Posterior vena cava (tissue), 2 donors: ENCODE data around the gene ABCC12. TPM values are rescaled to one million over a fixed set of nuclear protein-coding genes. Genes with fewer than 3 reads are reported as not detected.

Experiments
- DNase-seq: peaks from one replicate; pipeline ENCODE4 v3.0.0-alpha.2; 2020; ENCODE audit warnings: low spot score
- intact Hi-C, 2 donors: fragments of 100-400 bp; cut with DNase I; formaldehyde crosslinking; loops; one replicate each; pipeline versions ENCODE4 v1.14.1 to v1.14.2; 2022 to 2023
- total RNA-seq, 2 donors: library from RNA; stranded (reverse); fragmentation: NEBNext Ultra II Directional; extraction: Animal tissue kit (Norgen Biotek cat#: 25700); gene quantifications; one replicate each; pipeline ENCODE4 v1.2.1, GENCODE V29; 2021
- donor health status: DM: yes; HTN: yes; CAD: no.
- donor health status: DM: yes; HTN: yes; CAD: no.

Gene ABCC12
- total RNA-seq, 2 donors from 2014 or later: not detected

GRCh38 chr16:48169896-48170295 lies 14.1 kb upstream of the ABCC12 start:
- DNase-seq: peak; percentile 61
- intact Hi-C loops: loop anchor here in 1 of 2 donors (10.0 kb wide), 1 partner anchor 1135 kb away; no protein-coding TSS in a partner anchor

GRCh38 chr16:48168075-48168474 lies 12.3 kb upstream of the ABCC12 start:
- intact Hi-C loops: loop anchor here in 1 of 2 donors (10.0 kb wide), 1 partner anchor 1133 kb away; no protein-coding TSS in a partner anchor
- DNase-seq: no peak

GRCh38 chr16:48166617-48167016 lies 10.8 kb upstream of the ABCC12 start:
- peak; percentile 15 for DNase-seq
- intact Hi-C loops: loop anchor here in 1 of 2 donors (10.0 kb wide), 1 partner anchor 1132 kb away; no protein-coding TSS in a partner anchor

GRCh38 chr16:48165961-48166578 lies 10.3 kb upstream of the ABCC12 start:
- intact Hi-C loops: loop anchor here in 1 of 2 donors (10.0 kb wide), 1 partner anchor 1131 kb away; no protein-coding TSS in a partner anchor
- DNase-seq: peak; percentile 4

GRCh38 chr16:48164907-48165715 lies 9.3 kb upstream of the ABCC12 start:
- peak; percentile 91 for DNase-seq
- intact Hi-C loops: loop anchor here in 1 of 2 donors (10.0 kb wide), 1 partner anchor 1130 kb away; no protein-coding TSS in a partner anchor

- DNase-seq: no peak
- intact Hi-C loops: loop anchor here in 1 of 2 donors (10.0 kb wide), 1 partner anchor 1128 kb away; no protein-coding TSS in a partner anchor
Observed at GRCh38 chr16:48162839-48163410, 7.1 kb upstream of the ABCC12 start.

- intact Hi-C loops: loop anchor here in 1 of 2 donors (10.0 kb wide), 1 partner anchor 1127 kb away; no protein-coding TSS in a partner anchor
- DNase-seq: no peak
Observed at GRCh38 chr16:48161906-48162305, 6.1 kb upstream of the ABCC12 start.

GRCh38 chr16:48160575-48160974 lies 4.8 kb upstream of the ABCC12 start:
- DNase-seq: no peak
- intact Hi-C loops: loop anchor here in 1 of 2 donors (10.0 kb wide), 1 partner anchor 1126 kb away; no protein-coding TSS in a partner anchor

- DNase-seq: no peak
- intact Hi-C loops: loop anchor here (10.0 kb wide), 1 partner anchor 1013 kb away; the partner anchor contains the start of gene NETO2 (in 2 of the 2)
Observed at GRCh38 chr16:48158296-48158695, 2.5 kb upstream of the ABCC12 start.

GRCh38 chr16:48157794-48158193 lies 2.0 kb upstream of the ABCC12 start:
- no peak for DNase-seq
- intact Hi-C loops: loop anchor here (10.0 kb wide), 1 partner anchor 1013 kb away; the partner anchor contains the start of gene NETO2 (in 2 of the 2)

- intact Hi-C loops: loop anchor here (10.0 kb wide), 1 partner anchor 1013 kb away; the partner anchor contains the start of gene NETO2 (in 2 of the 2)
- peak; percentile 18 for DNase-seq
Observed at GRCh38 chr16:48157302-48157701, 1.5 kb upstream of the ABCC12 start.

- intact Hi-C loops: loop anchor here (10.0 kb wide), 1 partner anchor 1012 kb away; the partner anchor contains the start of gene NETO2 (in 2 of the 2)
- peak; percentile 95 for DNase-seq
Observed at GRCh38 chr16:48156790-48157209, 1.0 kb upstream of the ABCC12 start.

GRCh38 chr16:48153774-48154173 lies 2.0 kb downstream of the ABCC12 start:
- peak; percentile 37 for DNase-seq
- intact Hi-C loops: loop anchor here (10.0 kb wide), 1 partner anchor 1009 kb away; the partner anchor contains the start of gene NETO2 (in 2 of the 2)

GRCh38 chr16:48152226-48152625 lies 3.6 kb downstream of the ABCC12 start:
- intact Hi-C loops: loop anchor here (10.0 kb wide), 1 partner anchor 1007 kb away; the partner anchor contains the start of gene NETO2 (in 2 of the 2)

GRCh38 chr16:48150707-48151106 lies 5.1 kb downstream of the ABCC12 start:
- intact Hi-C loops: loop anchor here (10.0 kb wide), 1 partner anchor 1006 kb away; the partner anchor contains the start of gene NETO2 (in 2 of the 2)
- no peak for DNase-seq

More at GRCh38 chr16:48152226-48152625, 3.6 kb downstream of the ABCC12 start:
- DNase-seq: no peak

- DNase-seq: no peak
- intact Hi-C loops: no loop called here
Observed at GRCh38 chr16:48146710-48147109, 9.1 kb downstream of the ABCC12 start.

- intact Hi-C loops: no loop called here
Observed at GRCh38 chr16:48146131-48146530, 9.7 kb downstream of the ABCC12 start.

GRCh38 chr16:48143812-48144368 lies 11.9 kb downstream of the ABCC12 start:
- intact Hi-C loops: no loop called here
- peak; percentile 57 for DNase-seq

More at GRCh38 chr16:48146131-48146530, 9.7 kb downstream of the ABCC12 start:
- peak; percentile 67 for DNase-seq
